Astrocyte of the cerebellum (primary cell): ENCODE data around the gene CEP41.

Experiments
- DNase-seq: peaks from one replicate; pipeline ENCODE4 v3.0.0-alpha.2; 2011; ENCODE audit warnings: low read depth
- H3K4me3 ChIP-seq: 2 replicates; pipeline ENCODE4 v1.5.1; 2011; ENCODE audit warnings: mild to moderate bottlenecking, low read depth, low read length, moderate library complexity
- in situ Hi-C: cut with HindIII; loops from 2 replicates; pipeline ENCODE4 v1.10.0; 2017; ENCODE audit warnings: low sequenced_read_pairs
- TF ChIP-seq, protein P1 (sequence below): IDR thresholded peaks from 2 replicates; pipeline ENCODE4 v1.5.1; 2012; ENCODE audit warnings: low read length, low read depth, moderate library complexity, mild to moderate bottlenecking; ENCODE audit errors: missing control alignments

Gene CEP41

DNA sequence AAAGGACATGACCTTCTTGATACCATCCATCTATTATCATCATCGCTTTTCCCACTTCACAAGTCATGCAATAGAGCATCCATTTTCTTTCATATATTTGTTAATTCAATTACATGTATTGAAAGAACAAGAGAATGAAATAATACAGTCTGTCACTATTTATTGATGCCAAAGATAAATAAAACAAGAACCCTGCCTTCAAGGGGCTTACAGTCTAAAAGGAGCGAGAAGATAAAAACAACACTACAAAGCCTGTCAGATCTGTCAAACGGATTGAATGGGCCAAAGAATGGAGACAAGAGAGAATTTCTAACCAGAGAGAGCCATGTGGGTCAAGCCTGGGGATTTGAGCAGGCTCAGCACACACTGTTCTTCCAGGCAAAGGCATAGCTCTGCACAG lies 80.3 kb downstream of the CEP41 start:
- no peak overlapping the region for H3K4me3 ChIP-seq
- DNase-seq, result no peak
- TF ChIP-seq, protein P1, sequence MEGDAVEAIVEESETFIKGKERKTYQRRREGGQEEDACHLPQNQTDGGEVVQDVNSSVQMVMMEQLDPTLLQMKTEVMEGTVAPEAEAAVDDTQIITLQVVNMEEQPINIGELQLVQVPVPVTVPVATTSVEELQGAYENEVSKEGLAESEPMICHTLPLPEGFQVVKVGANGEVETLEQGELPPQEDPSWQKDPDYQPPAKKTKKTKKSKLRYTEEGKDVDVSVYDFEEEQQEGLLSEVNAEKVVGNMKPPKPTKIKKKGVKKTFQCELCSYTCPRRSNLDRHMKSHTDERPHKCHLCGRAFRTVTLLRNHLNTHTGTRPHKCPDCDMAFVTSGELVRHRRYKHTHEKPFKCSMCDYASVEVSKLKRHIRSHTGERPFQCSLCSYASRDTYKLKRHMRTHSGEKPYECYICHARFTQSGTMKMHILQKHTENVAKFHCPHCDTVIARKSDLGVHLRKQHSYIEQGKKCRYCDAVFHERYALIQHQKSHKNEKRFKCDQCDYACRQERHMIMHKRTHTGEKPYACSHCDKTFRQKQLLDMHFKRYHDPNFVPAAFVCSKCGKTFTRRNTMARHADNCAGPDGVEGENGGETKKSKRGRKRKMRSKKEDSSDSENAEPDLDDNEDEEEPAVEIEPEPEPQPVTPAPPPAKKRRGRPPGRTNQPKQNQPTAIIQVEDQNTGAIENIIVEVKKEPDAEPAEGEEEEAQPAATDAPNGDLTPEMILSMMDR, result no peak
- in situ Hi-C loops, result no loop called here

DNA sequence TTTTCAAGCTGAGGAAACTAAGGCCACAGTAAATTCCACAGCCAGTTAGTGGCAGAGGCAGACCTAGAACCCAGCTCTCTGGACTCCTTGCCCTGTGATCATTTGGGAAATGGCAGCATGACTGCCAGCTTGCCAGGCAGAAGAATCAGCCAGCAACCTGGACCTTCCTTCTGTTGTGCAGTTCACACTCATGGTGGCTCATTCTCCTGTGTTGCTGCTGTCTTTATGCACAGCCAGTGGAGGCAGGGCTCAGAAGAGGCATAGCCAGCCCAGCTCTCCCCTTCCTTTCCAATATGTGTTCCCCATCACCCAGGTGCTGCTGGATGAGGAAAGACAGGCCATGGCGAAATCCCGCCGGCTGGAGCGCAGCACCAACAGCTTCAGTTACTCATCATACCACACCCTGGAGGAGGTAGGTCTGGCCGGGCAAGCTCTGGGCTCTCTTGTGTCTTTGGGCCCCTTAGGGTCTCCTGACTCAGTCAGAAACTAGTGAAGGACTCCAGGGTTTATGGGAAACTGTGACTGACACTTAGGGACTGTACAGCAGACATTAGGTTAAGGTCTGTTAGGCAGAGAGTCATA lies 81.4 kb downstream of the CEP41 start:
- DNase-seq, result no peak
- no peak overlapping the region for H3K4me3 ChIP-seq
- TF ChIP-seq, protein P1, result no peak
- in situ Hi-C loops, result no loop called here

DNA sequence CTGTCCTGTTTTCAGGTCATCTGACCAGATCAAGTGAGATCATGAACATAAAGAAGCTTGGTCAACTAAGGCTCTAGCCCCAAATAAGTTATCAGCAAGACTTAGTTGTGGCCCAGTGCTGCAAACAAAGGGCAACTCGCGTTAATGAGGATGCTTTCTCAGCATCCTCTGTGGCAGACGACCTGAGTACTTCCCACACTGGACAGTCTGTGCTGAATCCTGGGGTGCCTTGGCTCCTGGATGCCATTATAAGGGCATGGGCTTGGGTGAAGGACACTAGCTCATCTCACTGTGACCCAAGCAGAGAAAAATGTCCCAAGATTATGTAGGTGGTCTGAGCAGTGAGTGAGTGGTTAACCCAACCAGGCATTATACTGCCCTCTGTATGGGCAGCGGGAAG lies 82.3 kb downstream of the CEP41 start:
- no peak for DNase-seq
- no peak overlapping the region for H3K4me3 ChIP-seq
- in situ Hi-C loops, result no loop called here
- TF ChIP-seq, protein P1, result no peak

DNA sequence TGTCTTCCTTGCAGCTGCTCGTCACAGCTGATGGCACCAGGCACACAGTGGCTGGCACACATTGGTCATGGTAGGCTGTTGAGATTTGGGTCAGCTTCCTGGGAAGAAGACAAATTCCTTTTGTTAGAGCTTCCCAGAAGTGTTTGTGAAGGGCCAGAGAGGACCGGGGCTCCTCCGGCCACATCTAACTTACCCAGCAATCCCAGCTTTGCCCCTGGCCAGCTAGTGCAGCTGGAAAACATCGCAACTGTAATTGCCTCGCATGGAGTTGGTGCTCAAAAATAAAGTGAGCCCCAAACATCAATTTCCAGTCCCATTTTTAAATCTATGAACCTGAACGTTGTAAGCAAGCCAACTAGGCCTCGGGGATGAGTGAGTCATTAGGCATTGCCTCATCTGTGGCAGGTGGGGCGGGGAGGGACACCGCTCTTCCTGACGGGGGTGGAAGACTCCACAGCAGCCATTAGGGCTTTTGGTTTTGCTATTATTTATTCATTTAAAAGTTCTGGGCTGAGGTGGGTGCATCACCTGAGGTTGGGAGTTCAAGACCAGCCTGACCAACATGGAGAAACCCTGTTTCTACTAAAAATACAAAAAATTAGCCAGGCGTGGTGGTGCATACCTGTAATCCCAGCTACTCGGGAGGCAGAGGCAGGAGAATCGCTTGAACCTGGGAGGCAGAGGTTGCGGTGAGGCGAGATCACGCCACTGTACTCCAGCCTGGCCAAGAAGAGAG lies 83.8 kb downstream of the CEP41 start:
- H3K4me3 ChIP-seq, result no peak overlapping the region
- TF ChIP-seq, protein P1, result no peak
- in situ Hi-C loops, result no loop called here
- DNase-seq, result peak; percentile 77

DNA sequence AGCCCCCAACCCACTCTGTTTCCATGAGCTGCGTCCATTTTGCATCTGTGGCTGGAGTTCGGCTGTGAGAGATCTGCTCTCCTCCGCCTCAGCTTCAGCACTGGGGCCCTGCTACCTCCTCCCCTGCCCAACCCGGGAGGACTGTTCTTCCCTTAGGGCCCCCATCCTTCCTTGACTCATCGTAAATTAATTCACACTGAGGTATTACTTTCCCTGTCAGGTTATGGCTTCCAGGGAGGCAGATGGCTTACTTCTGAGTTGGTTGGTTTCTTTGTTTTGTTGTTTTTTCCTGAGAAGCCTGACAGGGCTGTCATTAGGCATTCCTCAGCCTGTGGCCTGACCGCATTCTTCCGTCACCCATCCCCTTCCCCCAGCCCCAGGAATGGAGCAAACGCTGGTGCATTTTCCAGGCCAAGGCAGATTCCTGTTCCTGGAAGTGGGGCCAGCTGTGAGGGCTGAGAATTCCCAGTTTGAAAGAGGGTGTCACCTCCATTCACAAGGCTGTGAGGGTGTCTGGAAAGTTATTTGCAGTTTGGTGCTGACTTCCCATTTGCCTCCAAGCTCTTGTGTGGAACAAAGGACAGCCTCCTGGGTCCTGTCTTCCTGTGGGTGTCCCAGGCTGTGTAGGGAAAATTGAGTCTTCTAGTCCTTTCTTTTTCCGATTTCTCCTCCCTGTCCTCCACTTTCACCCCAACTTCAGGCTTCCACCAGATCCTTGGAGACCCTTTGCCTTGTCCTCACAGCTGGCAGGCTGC lies 84.5 kb downstream of the CEP41 start:
- peak; percentile 95 for DNase-seq
- in situ Hi-C loops, result no loop called here
- TF ChIP-seq, protein P1, result no peak

DNA sequence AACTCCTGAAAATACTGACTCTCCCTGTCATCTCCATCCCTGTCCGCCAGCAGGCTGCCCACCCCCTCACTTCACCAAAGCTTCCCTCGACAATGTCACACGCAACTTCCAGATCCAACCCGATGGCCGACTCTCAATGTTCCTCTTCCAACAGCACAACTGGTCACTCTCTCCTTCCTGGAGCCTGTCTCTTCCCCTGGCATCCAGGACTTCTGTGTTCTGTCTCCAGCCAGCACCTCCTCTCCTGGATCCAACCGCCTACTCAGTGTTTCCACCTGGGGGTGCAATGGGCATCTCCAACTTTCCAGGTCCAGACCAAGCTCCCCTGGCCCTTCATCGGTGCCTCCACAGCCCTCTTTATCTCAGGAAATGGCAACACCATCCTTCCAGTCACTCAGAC lies 87.6 kb downstream of the CEP41 start:
- in situ Hi-C loops, result no loop called here
- H3K4me3 ChIP-seq, result no peak overlapping the region
- TF ChIP-seq, protein P1, result no peak
- DNase-seq, result no peak

More for the DNA sequence above, 84.5 kb downstream of the CEP41 start:
- no peak overlapping the region for H3K4me3 ChIP-seq
